Measurements from ENCODE around the gene TCP11L1. TPM values are rescaled to one million over a fixed set of nuclear protein-coding genes. Genes with fewer than 3 reads are reported as not detected.

TCP11L1 gene
- total and polyA plus RNA-seq, 2 donors (not counting 3 experiments of a cell fraction or from before 2014, with no cell fraction given) = 12.1 to 18.1 TPM

DNA sequence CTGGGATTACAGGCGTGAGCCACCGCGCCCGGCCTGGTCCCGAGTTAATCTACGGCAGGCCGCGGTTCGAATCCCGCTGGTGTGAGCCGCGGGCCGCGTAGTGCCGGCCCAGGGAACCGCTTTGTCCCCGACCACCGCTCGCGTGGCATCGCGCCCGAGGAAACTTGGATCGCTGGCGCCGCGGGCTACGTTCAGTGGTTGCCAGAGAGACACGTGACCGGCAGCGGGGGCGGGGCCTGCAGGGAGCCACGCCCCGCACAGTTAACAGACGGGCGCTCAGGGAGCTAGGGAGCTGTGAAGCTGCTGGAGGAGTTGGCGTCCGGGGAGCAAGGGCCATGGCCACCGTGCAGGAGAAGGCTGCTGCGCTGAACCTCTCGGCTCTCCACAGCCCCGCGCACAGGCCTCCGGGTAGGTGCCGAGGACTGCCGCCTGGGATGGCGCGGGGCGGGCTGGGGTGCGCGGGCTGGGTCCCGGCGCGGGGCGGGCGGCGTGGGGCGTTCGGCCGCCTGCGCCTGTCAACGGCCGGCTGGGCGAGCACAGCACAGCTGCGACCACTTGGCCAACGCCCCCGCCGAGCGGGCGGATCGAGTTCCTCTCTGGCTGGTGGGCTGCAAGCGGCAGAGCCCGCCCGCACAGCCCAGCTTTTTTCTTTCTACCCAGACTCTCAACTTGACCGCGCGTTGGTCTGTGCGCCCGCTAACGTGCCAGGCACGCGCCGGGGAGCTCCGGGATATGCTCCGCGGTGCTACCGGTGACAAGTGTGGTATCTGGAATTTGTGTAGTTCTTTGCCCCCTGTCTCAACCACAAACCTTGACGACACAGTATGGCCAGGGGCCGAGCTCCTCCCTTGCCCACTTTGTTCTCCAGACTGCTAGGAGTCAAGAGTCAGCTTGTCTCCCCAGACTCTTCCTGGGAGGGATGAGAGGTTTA is 23.5 kb upstream of the TCP11L1 start, which contains the start of gene DEPDC7:
Gene DEPDC7, plus strand, starts transcription at position 258 of the 931 bp plus-strand sequence. Its CDS starts 78 bp downstream, at position 336.
- DNase-seq (ENCODE audit: low read depth, low spot score) (peak; percentile 69), FAIRE-seq (peak; percentile 56)
- H3K9me1 ChIP-seq (replicated peaks; ENCODE audit: control insufficient read depth, extremely low read depth, insufficient read depth, low read length) = no peaks in the 10 kb centered on the region
- H3K36me3 ChIP-seq (ENCODE audit: control insufficient read depth in 2 of 2, extremely low read depth in 1 of 2, insufficient read depth in 2 of 2, low read length in 2 of 2) = no peaks in the 10 kb centered on the region
- POLR2A ChIA-PET = interaction anchor here (0.6 to 0.8 kb wide), 2 partner anchors 32 to 71 kb away, joined by 3 read pairs; no protein-coding TSS in a partner anchor
- no peaks in the 10 kb centered on the region for H3K9me3 ChIP-seq (replicated peaks; ENCODE audit: control insufficient read depth, insufficient read depth, low read length)
- intact Hi-C loops (cut with micrococcal nuclease) = no loop called here
- H2AFZ ChIP-seq (ENCODE audit: low read depth, low read length) = peak within 1 kb of the TSS; percentile 89
- H3K79me2 ChIP-seq (ENCODE audit: control insufficient read depth, insufficient read depth, low read length) = no peaks in the 10 kb centered on the region
- no TSS peak for BruUV-seq (replicated peaks)
- peak within 1 kb of the TSS; percentile 27 to 41 (median 37) for H3K4me3 ChIP-seq (replicated peaks in 1 of 3; ENCODE audit: insufficient read depth in 1 of 3, low read depth in 1 of 3, low read length in 3 of 3)
- H4K20me1 ChIP-seq (replicated peaks; ENCODE audit: control insufficient read depth, extremely low read depth, insufficient read depth, low read length) = no peaks in the 10 kb centered on the region
- peaks cover 5% of the 10 kb centered on the region for H3K4me1 ChIP-seq (ENCODE audit: control insufficient read depth, extremely low read depth, insufficient read depth, low read length)
- CTCF ChIA-PET = interaction anchor here (0.6 to 1.4 kb wide), 3 partner anchors 9 to 60 kb away, joined by 3 to 5 read pairs (median 3); no protein-coding TSS in a partner anchor
- dilution Hi-C loops (cut with MboI; ENCODE audit: extremely low pct_ligation_motif_present, low sequenced_read_pairs) = no loop called here
- no peak within 1 kb of the TSS for H3K9ac ChIP-seq (replicated peaks; ENCODE audit: extremely low read depth, insufficient read depth, low read length)
- H3K27ac ChIP-seq (ENCODE audit: insufficient read depth, low read depth, low read length) = no peak within 1 kb of the TSS
- peak within 1 kb of the TSS; percentile 54 for H3K4me2 ChIP-seq (ENCODE audit: insufficient read depth, low read length)
- peaks cover 20 to 34% of the 10 kb centered on the region in 2 experiments for H3K27me3 ChIP-seq (ENCODE audit: control insufficient read depth in 2 of 2, insufficient read depth in 2 of 2, low read length in 2 of 2)
- TF ChIP-seq, protein P1, sequence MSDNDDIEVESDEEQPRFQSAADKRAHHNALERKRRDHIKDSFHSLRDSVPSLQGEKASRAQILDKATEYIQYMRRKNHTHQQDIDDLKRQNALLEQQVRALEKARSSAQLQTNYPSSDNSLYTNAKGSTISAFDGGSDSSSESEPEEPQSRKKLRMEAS (IDR thresholded peaks at IDR 0.05; ENCODE audit: insufficient read depth, insufficient read length) = peak; percentile 78
- no peak for TF ChIP-seq FOS (IDR thresholded peaks at IDR 0.05; ENCODE audit: borderline replicate concordance, insufficient read depth, low read length)

DNA sequence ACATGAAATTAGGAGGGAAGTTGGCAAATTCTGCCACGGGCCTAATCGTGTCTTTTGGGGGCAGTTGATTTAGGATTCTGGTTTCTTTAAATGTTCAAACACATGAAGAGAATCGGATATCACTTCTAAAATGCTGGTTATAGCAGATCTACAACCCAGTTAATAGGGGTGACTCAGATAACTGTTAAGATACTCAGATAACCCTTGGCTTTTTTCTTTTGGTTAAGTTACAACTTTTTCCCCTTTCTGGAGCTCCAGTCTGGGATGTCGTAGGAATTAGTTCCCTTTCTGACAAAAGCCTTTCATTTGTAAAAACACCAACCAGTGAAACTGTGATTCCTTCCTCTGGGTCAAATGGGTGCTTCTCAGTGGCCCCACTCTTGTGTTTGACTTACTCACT is 22.7 kb upstream of the TCP11L1 start:
- BruUV-seq (replicated peaks) = no TSS peak
- TF ChIP-seq POLR2A (IDR thresholded peaks at IDR 0.05; ENCODE audit: low read depth, low read length) (no peak), GATA2 (IDR thresholded peaks at IDR 0.05; ENCODE audit: insufficient read depth, insufficient read length, low read depth, low read length) (no peak), POLR2AphosphoS5 (IDR thresholded peaks at IDR 0.05; ENCODE audit: insufficient read depth, low read depth, low read length) (no peak), MYC (IDR thresholded peaks at IDR 0.05; ENCODE audit: low read depth, low read length) (no peak)
- TF ChIP-seq, protein P2, sequence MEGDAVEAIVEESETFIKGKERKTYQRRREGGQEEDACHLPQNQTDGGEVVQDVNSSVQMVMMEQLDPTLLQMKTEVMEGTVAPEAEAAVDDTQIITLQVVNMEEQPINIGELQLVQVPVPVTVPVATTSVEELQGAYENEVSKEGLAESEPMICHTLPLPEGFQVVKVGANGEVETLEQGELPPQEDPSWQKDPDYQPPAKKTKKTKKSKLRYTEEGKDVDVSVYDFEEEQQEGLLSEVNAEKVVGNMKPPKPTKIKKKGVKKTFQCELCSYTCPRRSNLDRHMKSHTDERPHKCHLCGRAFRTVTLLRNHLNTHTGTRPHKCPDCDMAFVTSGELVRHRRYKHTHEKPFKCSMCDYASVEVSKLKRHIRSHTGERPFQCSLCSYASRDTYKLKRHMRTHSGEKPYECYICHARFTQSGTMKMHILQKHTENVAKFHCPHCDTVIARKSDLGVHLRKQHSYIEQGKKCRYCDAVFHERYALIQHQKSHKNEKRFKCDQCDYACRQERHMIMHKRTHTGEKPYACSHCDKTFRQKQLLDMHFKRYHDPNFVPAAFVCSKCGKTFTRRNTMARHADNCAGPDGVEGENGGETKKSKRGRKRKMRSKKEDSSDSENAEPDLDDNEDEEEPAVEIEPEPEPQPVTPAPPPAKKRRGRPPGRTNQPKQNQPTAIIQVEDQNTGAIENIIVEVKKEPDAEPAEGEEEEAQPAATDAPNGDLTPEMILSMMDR (IDR thresholded peaks at IDR 0.05; ENCODE audit: extremely low read depth in 1 of 2, insufficient read depth in 1 of 2, low read depth in 1 of 2, low read length in 2 of 2) = no peak
- POLR2A ChIA-PET = no interaction called here
- dilution Hi-C loops (cut with MboI; ENCODE audit: extremely low pct_ligation_motif_present, low sequenced_read_pairs) = no loop called here
- Histone ChIP-seq H2AFZ (ENCODE audit: low read depth, low read length) (no peak overlapping the region), H3K4me2 (ENCODE audit: insufficient read depth, low read length) (peak overlapping the region; percentile 54), H3K4me3 (replicated peaks in 1 of 3; ENCODE audit: insufficient read depth in 1 of 3, low read depth in 1 of 3, low read length in 3 of 3) (no peak overlapping the region), H3K79me2 (ENCODE audit: control insufficient read depth, insufficient read depth, low read length) (no peaks in the 10 kb centered on the region), H3K9me3 (replicated peaks; ENCODE audit: control insufficient read depth, insufficient read depth, low read length) (no peaks in the 10 kb centered on the region), H3K36me3 (ENCODE audit: control insufficient read depth in 2 of 2, extremely low read depth in 1 of 2, insufficient read depth in 2 of 2, low read length in 2 of 2) (no peaks in the 10 kb centered on the region), H3K9ac (replicated peaks; ENCODE audit: extremely low read depth, insufficient read depth, low read length) (no peak overlapping the region), H3K27me3 (ENCODE audit: control insufficient read depth in 2 of 2, insufficient read depth in 2 of 2, low read length in 2 of 2) (peaks cover 20 to 37% of the 10 kb centered on the region in 2 experiments), H4K20me1 (replicated peaks; ENCODE audit: control insufficient read depth, extremely low read depth, insufficient read depth, low read length) (no peaks in the 10 kb centered on the region), H3K9me1 (replicated peaks; ENCODE audit: control insufficient read depth, extremely low read depth, insufficient read depth, low read length) (no peaks in the 10 kb centered on the region), H3K27ac (ENCODE audit: insufficient read depth, low read depth, low read length) (no peak overlapping the region), H3K4me1 (ENCODE audit: control insufficient read depth, extremely low read depth, insufficient read depth, low read length) (peaks cover 5% of the 10 kb centered on the region)
- FAIRE-seq (peak; percentile 12), DNase-seq (ENCODE audit: low read depth, low spot score) (no peak)
- CTCF ChIA-PET = interaction anchor here (1.2 to 1.4 kb wide), 2 partner anchors 16 to 61 kb away, joined by 3 to 5 read pairs; no protein-coding TSS in a partner anchor
- intact Hi-C loops (cut with micrococcal nuclease) = no loop called here

All from endothelial cell of umbilical vein (primary cell).